Right lung (tissue), 10 donors: Measurements from ENCODE around the gene GTF2A1. TPM values are rescaled to one million over a fixed set of nuclear protein-coding genes. Genes with fewer than 3 reads are reported as not detected.
"Not testable (repeated sequence)": the region's sequence is repeated elsewhere in the genome, so short reads cannot be mapped to it uniquely, and the experiment has no call there.

ENCODE experiments used
- DNase-seq, 2 donors: peaks; one replicate each; pipeline ENCODE4 v3.0.0-alpha.2; 2013
- long read RNA-seq, 8 donors: transcript quantifications; one replicate each; lab custom pipeline, GENCODE V29; 2026
- polyA plus RNA-seq, 5 donors: library from polyadenylated mRNA; unstranded; fragments of 120-200 nt; gene quantifications; one replicate each; pipeline versions ENCODE4 v1.2.1 to v1.2.3, GENCODE V29; 2013; ENCODE audit warnings: inconsistent platforms in 1 of 5, low replicate concordance in 1 of 5; ENCODE audit not compliant: insufficient read length in 5 of 5, insufficient read depth in 1 of 5

GTF2A1 gene
- polyA plus RNA-seq, result 10 to 100 TPM; 22.1 to 39.5 (median 35.6) TPM
- long read RNA-seq, donor 1, full-length matches to known transcripts, result 8 of 155 reads
- long read RNA-seq, donor 1, partial matches to known transcripts, result 147 of 155 reads
- long read RNA-seq, donor 1, other reads (novel, unspliced or antisense), result 0 of 155 reads
- long read RNA-seq, donor 2, full-length matches to known transcripts, result 2 of 66 reads
- long read RNA-seq, donor 2, partial matches to known transcripts, result 64 of 66 reads
- long read RNA-seq, donor 2, other reads (novel, unspliced or antisense), result 0 of 66 reads
- long read RNA-seq, donor 3, full-length matches to known transcripts, result 2 of 67 reads
- long read RNA-seq, donor 3, partial matches to known transcripts, result 65 of 67 reads
- long read RNA-seq, donor 3, other reads (novel, unspliced or antisense), result 0 of 67 reads
- long read RNA-seq, donor 4, full-length matches to known transcripts, result 5 of 90 reads
- long read RNA-seq, donor 4, partial matches to known transcripts, result 85 of 90 reads
- long read RNA-seq, donor 4, other reads (novel, unspliced or antisense), result 0 of 90 reads
- long read RNA-seq, donor 5, full-length matches to known transcripts, result 7 of 186 reads
- long read RNA-seq, donor 5, partial matches to known transcripts, result 179 of 186 reads
- long read RNA-seq, donor 5, other reads (novel, unspliced or antisense), result 0 of 186 reads
- long read RNA-seq, donor 6, full-length matches to known transcripts, result 4 of 168 reads
- long read RNA-seq, donor 6, partial matches to known transcripts, result 164 of 168 reads
- long read RNA-seq, donor 6, other reads (novel, unspliced or antisense), result 0 of 168 reads
- long read RNA-seq, donor 7, full-length matches to known transcripts, result 8 of 113 reads
- long read RNA-seq, donor 7, partial matches to known transcripts, result 105 of 113 reads
- long read RNA-seq, donor 7, other reads (novel, unspliced or antisense), result 0 of 113 reads
- long read RNA-seq, donor 8, full-length matches to known transcripts, result 1 of 51 reads
- long read RNA-seq, donor 8, partial matches to known transcripts, result 50 of 51 reads
- long read RNA-seq, donor 8, other reads (novel, unspliced or antisense), result 0 of 51 reads

GRCh38 chr14:81220830-81221578 is at the start of gene GTF2A1:
Gene GTF2A1 (minus strand): TSS chr14:81220959. CDS start chr14:81220518, 441 bp downstream.
- peak; percentile 98 to 99 for DNase-seq

GRCh38 chr14:81269979-81270375 is 49.2 kb upstream of the GTF2A1 start:
- no peak for DNase-seq

- DNase-seq, result peak; percentile 35 to 42
These were observed 48.6 kb upstream of the GTF2A1 start for GRCh38 chr14:81269100-81269978.

GRCh38 chr14:81268016-81268416 is 47.3 kb upstream of the GTF2A1 start:
- DNase-seq, result no peak

- no peak for DNase-seq
These were observed 44.9 kb upstream of the GTF2A1 start for GRCh38 chr14:81265636-81266169.

- no peak for DNase-seq
These were observed 43.9 kb upstream of the GTF2A1 start for GRCh38 chr14:81264671-81265070.

DNA sequence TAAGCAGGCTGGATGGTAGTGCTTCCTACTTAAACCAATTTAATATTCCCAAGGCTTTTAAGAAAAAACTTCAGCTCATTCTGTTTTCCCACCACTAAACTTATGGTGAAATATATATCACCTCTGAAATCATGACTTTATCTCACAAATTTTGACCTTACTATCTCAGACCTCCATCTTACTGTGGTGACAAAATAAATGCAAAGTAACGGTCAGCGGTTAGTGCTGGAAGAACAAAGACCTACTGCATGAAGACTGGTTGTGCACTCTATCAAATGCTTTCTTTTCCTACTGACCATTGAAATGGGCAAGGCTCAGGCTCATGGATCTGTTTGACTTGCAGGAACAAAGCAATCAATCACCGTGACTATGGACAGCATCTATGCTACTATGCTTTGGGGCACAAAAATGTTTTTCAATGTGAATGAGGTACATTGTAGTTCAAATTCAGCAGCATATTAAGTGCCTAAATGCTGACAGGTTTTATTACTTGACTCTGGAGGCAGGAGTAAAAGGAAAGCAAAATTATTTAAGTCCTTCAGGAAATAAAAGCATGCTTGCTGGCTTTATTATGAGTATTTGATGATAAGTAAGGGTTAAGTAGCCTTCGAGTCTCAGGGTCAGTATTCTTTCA is 43.1 kb upstream of the GTF2A1 start:
- no peak for DNase-seq

GRCh38 chr14:81261176-81261575 is 40.4 kb upstream of the GTF2A1 start:
- no peak for DNase-seq

GRCh38 chr14:81260732-81261131 is 40.0 kb upstream of the GTF2A1 start:
- DNase-seq, result no peak

- no peak for DNase-seq
These were observed 35.7 kb upstream of the GTF2A1 start for GRCh38 chr14:81256289-81256960.

GRCh38 chr14:81252278-81252677 is 31.5 kb upstream of the GTF2A1 start:
- no peak for DNase-seq

DNA sequence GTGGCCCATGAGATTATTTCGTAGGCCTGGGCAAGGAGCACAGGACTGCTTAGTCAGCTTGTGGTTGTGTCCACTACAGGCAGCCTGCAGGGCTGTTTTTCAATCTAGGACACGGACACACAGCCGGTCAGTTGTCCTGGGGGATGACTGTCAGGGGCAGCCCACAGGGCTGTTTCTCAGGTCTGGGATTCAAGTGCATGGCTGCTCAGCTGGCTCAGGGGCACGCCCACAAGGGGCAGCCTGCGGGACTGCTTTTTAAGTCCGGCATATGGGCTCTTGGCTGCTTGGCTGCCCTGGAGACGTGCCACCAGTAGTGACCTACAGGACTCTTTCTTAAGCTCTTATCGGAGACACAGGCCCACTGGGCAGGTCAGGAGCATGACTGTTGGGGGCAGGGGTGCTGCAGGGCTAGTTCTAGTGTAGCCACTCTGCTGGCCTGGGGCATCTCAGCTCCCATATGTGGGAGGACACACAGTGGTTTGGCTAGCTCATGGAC is 26.6 kb upstream of the GTF2A1 start:
- DNase-seq, result no peak

DNA sequence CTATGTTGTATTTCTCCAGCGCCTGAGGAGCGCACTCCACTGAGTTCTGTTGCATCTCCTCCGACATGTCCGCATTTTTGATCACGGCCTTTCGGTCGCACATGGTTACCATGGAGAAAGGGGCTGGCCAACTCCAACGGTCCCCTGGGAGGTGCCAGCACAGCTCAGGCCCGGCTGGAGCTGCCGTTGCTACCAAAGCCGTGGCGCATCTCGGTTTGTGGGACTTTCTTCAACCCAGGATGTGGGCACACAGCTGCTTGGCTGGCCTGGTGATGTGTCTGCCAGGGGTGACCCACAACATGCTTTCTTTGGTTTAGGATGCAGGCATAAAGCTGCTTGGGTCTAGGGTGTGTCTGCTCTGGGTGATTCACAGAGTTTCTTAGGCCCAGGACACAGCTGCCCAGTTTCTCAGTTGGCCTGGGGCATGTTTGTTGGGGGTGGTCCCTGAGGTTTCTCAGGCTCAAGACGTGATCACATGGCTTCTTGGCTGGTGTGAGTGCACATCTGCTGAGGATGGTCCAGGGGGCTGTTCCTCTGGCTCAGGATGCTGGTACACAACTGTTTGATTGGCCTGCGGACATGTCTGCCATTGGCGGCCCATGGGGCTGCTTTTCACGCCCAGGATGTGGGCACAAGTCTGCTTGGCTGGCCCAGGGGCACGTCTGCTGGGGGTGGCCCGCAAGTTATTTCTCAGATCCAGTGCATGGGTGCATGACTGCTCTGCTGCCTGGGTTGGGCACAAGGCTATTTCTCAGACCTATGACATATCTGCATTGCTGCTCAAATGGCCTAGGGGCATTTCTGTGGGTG is 25.9 kb upstream of the GTF2A1 start:
- no peak for DNase-seq

GRCh38 chr14:81245771-81246170 is 25.0 kb upstream of the GTF2A1 start:
- no peak for DNase-seq

- not testable (repeated sequence) for DNase-seq
These were observed 23.7 kb upstream of the GTF2A1 start for GRCh38 chr14:81244431-81244830.

- no peak for DNase-seq
These were observed 22.7 kb upstream of the GTF2A1 start for GRCh38 chr14:81243499-81243898.

DNA sequence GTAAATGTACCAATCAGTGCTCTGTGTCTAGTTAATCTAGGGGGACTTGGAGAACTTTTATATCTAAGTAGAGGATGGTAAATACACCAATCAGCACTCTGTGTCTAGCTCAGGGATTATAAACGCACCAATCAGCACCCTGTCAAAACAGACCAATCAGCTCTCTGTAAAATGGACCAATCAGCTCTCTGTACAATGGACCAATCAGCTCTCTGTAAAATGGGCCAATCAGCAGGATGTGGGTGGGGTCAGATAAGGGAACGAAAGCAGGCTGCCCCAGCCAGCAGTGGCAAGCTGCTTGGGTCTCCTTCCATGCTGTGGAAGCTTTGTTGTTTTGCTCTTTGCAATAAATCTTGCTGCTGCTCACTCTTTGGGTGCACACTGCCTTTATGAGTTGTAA is 16.1 kb upstream of the GTF2A1 start:
- not testable (repeated sequence) for DNase-seq

GRCh38 chr14:81236138-81236537 is 15.4 kb upstream of the GTF2A1 start:
- DNase-seq, result no peak
